IPS-NIHi7 (cell line): ENCODE results near the gene ZNF322.

ENCODE experiments used
- DNase-seq: peaks from one replicate; pipeline ENCODE4 v3.0.0; 2012; ENCODE audit warnings: mixed read lengths; ENCODE audit errors: extremely low spot score

Gene ZNF322

DNA sequence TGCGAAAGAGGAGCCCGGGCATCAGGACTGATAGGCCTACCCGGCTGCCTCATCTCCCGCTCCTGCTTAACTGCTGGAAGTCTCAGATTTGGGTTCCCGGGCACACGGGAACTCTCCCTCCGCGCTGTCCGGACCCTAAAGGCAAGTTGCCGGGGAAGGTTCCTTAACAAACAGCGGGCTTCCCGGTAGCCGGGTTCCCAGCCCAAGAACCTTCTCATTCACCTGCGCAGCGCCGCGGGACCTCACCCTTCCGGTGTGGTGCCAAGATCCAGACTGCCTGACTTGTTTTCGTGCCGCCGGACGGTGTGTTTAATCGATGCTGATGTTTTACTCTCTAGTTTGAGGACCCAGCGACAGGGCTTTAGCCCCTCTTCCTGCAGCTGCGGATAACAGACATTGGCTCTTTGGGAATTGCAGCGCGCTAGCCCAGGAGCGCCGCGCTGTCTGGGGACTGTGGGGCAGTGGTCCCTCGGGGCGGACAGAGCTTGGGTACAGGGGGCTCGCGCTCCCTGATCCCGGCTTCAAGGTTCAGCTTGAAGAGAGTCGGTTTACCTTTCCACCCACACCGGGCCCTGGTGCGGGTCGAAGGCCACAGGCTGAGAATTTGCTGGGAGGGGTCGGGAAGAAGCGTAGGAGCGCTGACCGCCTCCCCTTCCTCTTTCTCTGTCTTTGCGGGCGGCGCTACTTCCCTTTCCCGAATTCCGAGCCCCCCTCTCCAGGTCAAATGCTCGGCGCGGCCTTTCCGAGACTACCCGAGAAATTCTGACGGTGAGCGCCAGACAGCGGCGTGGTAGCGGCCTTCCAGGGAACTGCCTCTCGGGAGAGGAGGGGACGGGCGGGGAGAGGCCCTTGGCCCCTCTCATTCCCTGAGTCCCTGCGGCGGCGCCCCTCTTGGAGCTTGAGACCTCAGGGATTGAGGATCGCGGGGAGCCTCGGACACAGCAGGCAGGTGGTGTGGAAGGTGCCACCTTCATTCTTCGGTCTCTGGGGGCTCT lies 45.6 kb downstream of the ZNF322 start:
- DNase-seq = peak; percentile 66

DNA sequence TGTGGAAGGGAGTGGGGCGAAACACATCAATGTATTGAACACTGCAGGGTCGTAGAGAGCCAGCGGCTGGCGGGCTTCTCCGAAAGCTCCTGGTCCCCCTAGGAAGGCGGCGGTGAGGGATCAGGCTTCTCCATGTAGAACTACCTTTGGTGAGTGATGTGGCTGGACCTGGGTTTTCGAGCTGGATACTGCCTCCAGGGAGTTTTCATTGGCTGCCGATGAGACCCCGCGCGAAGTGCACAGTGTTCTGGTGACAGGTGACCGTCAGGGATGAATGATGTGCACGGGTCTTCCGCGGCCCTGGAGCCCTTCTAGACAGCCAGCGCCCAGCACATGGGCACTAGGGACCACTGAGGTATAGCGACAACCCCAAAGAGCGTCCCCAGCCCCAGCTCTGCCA lies 46.3 kb downstream of the ZNF322 start:
- no peak for DNase-seq

DNA sequence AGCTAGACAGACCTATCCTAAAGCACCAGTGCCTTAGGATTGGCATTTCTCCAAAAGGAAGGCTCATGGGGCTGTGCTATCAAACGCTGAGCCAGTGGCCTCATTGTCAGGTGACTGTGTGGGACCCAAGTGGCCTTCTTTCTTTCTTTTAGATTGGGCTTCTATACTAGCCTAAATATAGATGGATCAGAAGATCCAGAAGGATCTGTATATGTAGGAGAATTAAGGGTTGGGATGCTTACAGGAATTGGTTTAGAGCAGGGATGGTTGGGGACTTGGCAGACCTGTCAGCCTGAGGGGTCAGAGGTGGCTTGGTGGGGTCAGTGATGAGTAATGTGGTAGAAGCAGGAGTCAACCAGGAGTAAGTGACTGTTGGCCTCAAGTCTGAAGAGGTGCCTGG lies 47.9 kb downstream of the ZNF322 start:
- DNase-seq = no peak

DNA sequence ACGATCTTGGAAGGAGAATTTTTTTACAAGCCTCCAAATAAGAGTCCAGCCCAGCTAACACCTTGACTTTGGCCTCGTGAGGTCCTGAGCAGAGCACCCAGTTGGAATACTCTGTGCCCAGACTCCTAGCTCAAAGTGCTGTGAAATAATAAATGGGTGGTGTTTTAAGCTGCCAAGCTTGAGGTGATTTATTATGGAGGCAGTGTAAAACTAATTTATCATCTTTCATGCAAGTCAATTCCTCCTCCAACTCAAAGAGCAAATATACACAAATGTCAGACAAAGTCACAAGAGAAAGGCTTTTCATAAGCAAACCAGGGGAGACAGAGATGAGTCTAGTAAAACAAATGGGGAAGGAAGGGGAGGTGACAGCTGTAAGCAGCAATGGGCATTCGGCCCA lies 50.1 kb downstream of the ZNF322 start:
- DNase-seq = no peak

DNA sequence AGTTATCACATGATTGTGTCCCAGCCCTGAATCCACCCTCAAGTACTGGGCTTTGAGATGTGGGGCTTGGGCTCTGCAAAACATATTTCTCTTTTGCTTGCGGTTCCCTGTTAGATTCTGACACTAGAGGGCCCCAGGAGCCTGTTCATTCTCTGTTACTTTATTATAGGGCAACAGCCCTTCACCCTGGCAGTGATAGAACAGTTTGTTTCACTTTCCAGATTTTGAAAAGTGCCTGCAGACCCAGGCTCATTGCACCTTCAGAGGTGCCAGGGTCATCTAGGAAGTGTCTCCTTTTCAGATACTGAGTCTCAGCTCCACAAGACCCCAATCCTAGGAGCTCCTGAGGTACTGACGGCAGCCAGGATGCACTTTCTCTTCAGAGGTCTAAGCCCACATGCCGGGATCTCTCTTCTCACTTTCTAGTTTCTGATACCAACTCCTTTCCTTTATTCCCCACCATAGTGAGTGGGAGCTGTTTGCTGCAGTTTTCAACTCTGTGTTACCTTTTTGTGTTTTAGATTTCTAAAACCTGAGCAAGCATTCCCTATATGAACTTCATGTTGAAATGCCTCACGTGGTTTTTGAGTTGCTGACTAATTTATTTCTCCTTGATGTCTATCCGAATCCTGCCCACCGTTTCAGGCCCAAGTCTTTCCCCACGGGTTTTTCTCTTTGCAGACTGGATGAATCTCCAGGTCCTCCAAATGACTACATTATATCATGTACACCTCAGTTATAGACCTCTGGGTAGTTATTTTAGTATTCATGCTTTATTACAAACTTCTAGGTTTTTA lies 51.9 kb downstream of the ZNF322 start:
- peak; percentile 61 for DNase-seq

DNA sequence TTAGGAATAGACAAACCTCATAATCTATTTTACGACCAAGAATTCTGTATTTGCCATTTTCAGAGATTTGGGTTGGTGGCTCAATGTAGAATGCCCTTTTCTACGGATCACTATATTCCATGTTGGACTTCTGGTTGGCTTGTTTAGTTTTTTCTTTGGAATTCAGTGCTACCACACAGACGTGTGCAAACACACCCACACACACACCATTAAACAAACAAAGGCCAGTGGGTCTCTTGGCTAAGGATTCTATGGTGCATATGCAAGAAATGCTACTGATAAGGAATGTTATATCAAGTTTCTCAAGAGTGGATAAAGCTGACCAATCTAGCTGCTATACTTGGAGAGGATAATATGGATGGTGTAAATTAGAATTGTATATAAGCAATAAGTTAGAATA lies 54.7 kb downstream of the ZNF322 start:
- DNase-seq = no peak

DNA sequence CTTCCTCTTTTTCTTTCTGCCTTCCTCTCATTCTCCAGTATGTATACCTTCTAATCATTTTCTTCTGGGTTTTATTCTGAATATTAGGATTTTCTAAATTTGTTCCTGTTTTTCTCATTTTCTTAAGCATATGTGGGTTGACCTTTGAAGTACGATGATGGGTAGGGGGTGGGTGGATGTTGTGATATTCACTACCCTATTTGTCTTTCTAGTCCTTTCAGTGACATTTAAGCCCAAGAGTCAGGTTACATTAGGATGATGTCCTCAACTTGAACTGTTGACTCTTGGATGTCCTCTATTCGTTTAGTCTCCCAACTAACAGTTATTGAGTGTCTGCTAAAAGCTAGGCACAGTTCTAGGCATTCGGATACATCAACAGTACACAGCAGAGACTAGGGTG lies 55.5 kb downstream of the ZNF322 start:
- DNase-seq = no peak

DNA sequence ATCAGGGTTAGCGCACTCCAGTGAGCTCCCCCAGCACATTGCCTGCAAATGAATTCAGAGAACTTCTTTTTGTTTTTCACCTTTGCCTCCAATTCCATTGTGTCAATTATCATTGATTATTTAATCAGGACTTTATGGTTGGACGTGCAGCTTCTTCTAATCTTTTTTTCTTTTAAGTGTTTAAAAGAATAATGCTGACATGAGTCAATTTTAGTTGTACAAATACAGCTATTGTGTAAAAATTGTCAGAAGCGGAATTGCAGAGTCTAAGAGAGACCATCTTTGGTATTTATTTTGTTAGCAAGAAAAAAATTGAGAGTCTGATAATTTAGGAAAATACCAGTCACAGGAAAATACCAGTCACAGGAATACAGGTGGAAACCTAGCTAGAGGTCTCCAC lies 57.3 kb downstream of the ZNF322 start:
- DNase-seq = no peak

DNA sequence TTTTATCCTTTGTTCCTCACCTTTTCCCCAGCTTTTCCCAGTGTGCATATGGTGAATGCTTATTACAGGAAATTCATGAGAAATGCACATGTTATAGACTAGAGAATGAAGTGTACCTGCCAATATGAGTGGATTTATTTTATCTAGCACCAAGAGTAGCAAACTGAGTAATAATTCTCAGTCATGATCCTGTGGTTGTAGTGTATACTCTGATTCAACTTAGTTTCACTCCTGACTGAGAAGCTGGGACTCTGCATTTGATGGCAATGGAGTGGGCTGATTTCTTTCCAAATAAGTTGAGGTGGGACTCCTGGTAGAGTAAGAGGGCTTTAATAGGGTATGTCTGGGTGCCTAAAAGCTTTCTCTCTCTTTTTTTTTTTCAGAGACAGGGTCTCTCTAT lies 58.8 kb downstream of the ZNF322 start:
- no peak for DNase-seq

DNA sequence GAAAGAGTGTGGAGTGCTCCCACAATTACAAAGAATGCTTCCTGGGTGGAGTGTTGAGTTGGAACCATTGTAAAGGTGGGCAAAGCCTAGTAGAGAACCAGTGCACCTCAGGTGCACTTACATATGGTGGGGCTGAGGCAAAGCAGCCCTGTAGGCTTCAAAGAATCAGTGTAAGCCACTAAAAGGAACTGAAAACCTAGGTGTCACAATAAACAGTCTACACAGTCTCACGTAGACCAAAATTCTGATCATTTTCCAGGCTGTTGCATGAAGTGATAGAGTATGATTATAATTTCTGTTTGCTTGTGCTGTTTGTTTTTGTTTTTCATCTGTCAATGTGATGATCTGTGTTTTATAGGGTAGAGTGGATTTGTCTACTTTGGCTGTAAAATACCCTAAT lies 60.0 kb downstream of the ZNF322 start:
- no peak for DNase-seq

DNA sequence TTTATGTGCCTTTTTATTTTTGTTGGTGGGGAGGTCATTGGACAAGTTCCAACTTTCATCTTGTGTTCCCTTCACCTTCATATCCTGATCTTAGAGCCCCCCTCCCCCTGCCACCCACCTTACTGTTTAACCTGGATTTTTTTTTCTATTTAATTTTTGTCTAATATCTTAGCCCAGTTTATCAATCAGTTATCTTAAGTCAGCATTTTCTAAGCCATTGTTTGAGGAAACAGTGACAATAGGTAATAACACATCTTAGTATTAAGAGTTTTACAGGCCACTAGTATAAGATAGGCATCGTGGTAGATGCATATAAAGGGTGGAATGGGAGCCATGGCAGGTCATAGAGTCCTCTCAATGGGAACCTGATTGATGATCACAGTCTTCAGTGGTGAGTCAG lies 60.4 kb downstream of the ZNF322 start:
- DNase-seq = no peak

DNA sequence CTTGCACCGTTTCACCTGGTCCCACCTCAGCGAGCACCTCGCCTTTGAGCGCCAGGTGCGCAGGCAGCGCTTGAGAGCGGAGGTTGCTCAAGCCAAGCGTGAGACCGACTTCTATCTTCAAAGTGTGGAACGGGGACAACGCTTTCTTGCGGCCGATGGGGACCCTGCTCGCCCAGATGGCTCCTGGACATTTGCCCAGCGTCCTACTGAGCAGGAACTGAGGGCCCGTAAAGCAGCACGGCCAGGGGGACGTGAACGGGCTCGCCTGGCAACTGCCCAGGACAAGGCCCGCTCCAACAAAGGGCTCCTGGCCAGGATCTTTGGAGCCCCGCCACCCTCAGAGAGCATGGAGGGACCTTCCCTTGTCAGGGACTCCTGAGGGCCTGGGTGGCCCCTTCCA lies 61.3 kb downstream of the ZNF322 start:
- no peak for DNase-seq

DNA sequence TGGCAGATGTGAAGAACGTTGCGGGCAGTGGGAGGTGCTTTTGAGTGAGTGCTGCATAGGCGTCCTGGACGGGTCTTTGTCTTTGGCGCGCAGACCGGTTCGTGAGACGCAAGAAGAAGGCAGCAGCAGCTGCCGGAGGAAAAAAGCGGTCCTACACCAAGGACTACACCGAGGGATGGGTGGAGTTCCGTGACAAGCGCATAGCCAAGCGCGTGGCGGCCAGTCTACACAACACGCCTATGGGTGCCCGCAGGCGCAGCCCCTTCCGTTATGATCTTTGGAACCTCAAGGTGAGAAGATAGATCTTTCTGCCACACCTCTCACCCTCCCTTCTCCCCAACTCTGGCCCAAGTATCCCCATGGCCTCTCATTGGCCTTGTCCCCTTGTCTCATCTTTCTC lies 61.7 kb downstream of the ZNF322 start:
- no peak for DNase-seq

DNA sequence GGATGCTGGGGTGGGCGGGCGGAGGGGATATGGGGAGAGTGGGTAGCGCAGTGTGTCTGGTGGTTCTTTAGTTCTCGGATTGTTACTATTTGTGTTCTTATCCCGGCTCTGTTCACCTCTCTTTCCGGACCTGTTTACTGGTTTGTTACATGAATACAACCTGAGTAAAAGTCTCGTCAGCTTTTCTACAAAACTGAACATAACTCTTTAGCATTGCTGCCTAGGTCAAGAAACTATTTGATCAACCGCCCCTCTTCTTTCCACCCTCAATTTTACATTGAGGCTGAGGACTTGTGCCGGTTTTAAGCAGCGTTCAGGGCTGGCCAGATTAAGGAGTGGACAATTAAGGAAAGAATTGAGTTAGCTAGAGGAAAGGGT lies 62.2 kb downstream of the ZNF322 start:
- DNase-seq = no peak

DNA sequence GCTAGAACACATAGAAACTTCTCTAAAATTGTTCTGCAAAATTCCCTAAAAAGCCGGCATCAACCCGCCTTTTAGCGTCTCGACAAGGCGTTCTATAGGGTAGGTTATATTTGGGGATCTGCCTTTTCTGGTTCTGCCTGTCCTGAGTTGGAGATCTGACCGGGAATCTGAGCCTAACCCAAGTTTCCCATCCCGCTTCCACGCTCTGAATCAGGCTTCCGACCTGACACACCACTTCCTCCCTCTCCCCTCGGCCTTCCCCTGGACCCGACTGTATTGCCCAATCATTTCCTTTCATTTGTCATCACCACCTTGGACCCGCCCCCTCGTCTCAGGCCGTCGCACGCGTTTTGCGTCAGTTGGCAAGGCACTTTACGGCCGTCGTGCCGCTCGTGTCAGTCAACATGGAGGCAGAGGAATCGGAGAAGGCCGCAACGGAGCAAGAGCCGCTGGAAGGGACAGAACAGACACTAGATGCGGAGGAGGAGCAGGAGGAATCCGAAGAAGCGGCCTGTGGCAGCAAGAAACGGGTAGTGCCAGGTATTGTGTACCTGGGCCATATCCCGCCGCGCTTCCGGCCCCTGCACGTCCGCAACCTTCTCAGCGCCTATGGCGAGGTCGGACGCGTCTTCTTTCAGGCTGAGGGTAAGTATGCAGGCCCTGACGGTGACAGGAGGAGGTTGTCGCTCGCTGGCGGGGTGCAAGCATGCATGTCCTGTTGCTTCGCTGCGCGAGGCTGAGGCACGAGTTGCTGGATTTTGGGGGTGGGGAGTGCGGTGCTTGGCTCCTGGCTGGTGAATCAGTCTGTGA lies 62.8 kb downstream of the ZNF322 start, which contains the start of gene ABT1:
Gene ABT1 (plus strand): TSS at position 375 of the 810 bp plus-strand sequence. CDS start 30 bp downstream, at position 405.
- peak; percentile 96 for DNase-seq

DNA sequence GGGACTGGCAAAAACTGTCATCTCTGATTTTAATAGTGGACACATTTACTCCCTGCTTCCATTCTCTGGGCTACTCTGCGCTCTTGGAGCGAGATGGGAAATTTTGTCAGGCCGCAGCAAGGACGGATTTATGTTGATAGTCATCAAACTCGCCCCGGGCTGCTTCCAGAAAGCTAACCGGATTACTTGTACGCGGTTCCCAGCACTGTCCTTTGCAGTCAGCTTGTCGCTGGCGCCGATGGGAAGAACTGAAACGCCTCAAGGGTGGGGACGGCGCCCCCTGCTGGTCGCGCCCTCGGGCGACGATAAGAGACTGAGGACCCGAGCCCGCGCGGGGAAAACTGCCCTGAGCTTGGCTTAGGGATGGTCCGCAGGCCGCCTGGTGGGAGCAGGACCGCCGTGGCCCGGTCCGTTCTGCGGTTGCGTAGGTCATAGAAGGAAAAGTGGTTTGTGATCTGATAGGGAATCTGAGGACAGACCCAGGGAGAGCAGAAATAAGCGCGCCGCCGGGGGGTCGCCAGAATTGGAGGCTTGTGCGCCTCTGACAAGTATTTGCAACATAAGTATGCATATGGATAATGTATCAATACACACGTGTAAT lies 63.8 kb downstream of the ZNF322 start:
- DNase-seq = peak; percentile 80

DNA sequence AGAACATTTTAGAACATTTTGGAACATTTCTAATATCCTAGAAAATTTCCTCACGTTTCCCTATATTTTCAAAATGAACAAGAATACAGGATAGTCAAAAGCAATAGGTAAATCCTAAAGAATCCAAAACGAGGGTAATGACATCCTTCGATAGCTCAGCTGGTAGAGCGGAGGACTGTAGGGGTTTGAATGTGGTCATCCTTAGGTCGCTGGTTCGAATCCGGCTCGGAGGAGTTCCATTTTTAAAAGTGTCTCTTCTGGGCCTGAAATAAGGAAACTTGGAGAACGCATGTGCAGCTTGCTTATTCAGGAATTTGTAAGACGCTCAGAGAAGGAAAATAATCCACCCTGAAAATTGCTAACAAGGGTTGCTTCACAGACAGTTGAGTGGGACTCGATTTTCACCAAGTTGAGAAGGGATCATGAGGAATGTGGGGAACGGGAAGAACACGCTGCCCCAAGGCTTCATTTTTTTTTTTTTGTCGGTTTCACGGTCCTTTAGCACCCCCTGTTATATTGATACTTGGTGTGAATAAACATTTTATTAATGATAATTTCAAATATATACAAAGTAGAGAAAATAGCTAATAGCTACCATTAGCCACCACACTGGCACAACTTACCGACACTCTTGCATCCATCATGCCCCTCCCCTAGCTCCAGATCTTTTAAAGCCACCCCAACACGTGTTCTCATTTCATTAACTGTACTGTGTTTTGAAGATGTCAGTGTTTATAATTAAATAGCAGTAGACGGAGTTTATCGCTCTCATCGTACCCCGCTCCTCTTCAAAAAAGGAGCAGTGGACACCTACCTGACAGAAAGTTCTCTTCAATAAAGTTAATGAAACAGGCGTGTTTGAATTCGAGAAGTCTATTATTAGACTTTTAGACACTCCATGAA lies 64.6 kb downstream of the ZNF322 start:
- no peak for DNase-seq

DNA sequence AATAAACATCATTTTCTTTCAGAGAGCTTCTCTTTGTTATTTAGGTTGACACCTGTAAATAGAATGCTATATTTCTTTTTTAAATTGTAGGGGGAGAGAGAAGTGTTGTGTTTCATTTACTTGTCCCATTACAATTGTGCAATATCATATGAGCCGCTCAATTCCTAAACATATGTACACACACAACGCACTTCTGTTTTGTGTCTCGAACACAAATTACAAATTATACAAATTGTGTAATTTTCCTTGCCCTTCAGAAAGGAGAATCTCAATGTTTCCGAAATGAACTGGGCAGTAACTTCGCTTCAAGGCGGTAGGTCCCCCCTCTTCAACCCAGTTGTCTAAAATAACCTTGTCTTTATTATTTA lies 65.4 kb downstream of the ZNF322 start:
- DNase-seq = no peak

DNA sequence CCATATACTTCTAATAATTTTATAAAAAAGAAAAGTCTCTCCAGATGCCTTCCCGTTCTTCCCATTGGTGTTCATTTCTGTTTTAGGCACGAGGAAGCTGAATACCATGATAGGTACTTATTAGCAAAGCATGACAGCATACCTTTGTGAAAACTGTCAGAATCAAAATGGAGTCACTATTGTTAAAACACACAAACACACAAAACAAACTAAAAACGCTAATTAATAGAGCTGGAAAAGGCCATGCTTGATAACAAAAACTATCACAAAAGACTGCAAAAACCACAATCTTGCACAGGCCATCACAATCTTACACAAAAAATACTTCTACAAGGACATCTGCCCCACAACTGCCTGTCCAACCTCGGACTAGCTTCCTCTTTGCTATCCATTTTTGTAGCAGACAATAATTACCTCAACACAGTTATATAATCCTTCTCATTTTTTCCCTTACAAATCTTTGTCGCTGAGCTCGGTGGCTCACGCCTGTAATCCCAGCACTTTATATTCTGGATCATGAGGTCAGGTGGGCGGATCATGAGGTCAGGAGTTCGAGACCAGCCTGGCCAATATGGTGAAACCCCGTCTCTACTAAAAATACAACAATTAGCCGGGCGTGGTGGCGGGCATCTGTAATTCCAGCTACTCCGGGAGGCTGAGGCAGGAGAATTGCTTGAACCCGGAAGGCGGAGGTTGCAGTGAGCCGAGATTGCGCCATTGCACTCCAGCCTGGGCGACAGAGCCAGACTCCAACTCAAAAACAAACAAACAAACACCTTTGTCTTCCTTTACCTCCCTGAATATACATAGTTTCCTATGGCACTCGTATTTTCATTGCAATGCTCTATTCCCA lies 66.0 kb downstream of the ZNF322 start:
- no peak for DNase-seq

DNA sequence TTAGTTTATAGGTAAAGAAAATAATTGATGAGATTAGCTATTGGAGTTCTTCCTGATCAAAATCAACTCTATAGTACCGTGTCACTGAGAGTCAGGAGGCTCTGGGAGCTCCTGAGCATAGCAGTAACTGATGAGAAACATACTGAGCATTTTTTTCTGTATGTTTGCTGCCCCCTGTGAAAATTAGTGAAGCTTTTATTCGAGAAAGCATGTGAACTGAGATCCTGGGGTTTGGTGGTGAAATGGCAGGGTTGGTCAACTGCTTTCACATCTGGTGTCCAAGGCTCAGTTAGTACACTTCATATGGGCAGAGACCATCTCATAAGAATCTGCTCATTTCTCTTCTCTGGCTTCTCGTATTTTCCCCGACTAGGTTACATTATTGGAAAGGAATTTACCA lies 66.9 kb downstream of the ZNF322 start:
- no peak for DNase-seq
